ENCODE data around the gene DHRS7B.
A peak's percentile ranks its signal among the peaks of the same experiment; 100 is the strongest.
"Not testable (repeated sequence)": the region's sequence is repeated elsewhere in the genome, so short reads cannot be mapped to it uniquely, and the experiment has no call there.

DHRS7B gene

GRCh38 chr17:21108651-21109050 lies 18.1 kb upstream of the DHRS7B start:
- DNase-seq (ENCODE audit: low spot score) = no peak

- DNase-seq (ENCODE audit: low spot score) = no peak
Observed at GRCh38 chr17:21113049-21113690, 13.6 kb upstream of the DHRS7B start.

GRCh38 chr17:21113716-21114115 lies 13.0 kb upstream of the DHRS7B start:
- DNase-seq (ENCODE audit: low spot score) = no peak

GRCh38 chr17:21114791-21115190 lies 12.0 kb upstream of the DHRS7B start:
- DNase-seq (ENCODE audit: low spot score) = not testable (repeated sequence)

GRCh38 chr17:21119247-21119918 lies 7.4 kb upstream of the DHRS7B start:
- DNase-seq (ENCODE audit: low spot score) = peak; percentile 83

GRCh38 chr17:21119919-21120249 lies 6.9 kb upstream of the DHRS7B start:
- DNase-seq (ENCODE audit: low spot score) = no peak

GRCh38 chr17:21124086-21124485 lies 2.7 kb upstream of the DHRS7B start:
- no peak for DNase-seq (ENCODE audit: low spot score)

- DNase-seq (ENCODE audit: low spot score) = not testable (repeated sequence)
Observed at GRCh38 chr17:21124517-21124916, 2.2 kb upstream of the DHRS7B start.

GRCh38 chr17:21125862-21126261 lies 902 bp upstream of the DHRS7B start:
- no peak for DNase-seq (ENCODE audit: low spot score)

- no peak for DNase-seq (ENCODE audit: low spot score)
Observed at GRCh38 chr17:21127509-21128077, 829 bp downstream of the DHRS7B start.

- peak; percentile 44 for DNase-seq (ENCODE audit: low spot score)
Observed at GRCh38 chr17:21129023-21129681, 2.4 kb downstream of the DHRS7B start.

- no peak for DNase-seq (ENCODE audit: low spot score)
Observed at GRCh38 chr17:21131137-21131536, 4.4 kb downstream of the DHRS7B start.

- no peak for DNase-seq (ENCODE audit: low spot score)
Observed at GRCh38 chr17:21132428-21132827, 5.7 kb downstream of the DHRS7B start.

GRCh38 chr17:21134559-21134958 lies 7.8 kb downstream of the DHRS7B start:
- DNase-seq (ENCODE audit: low spot score) = no peak

GRCh38 chr17:21140911-21141310 lies 14.1 kb downstream of the DHRS7B start:
- DNase-seq (ENCODE audit: low spot score) = no peak

- DNase-seq (ENCODE audit: low spot score) = no peak
Observed at GRCh38 chr17:21141331-21141730, 14.6 kb downstream of the DHRS7B start.

GRCh38 chr17:21142065-21142464 lies 15.3 kb downstream of the DHRS7B start:
- not testable (repeated sequence) for DNase-seq (ENCODE audit: low spot score)

GRCh38 chr17:21143695-21144094 lies 16.9 kb downstream of the DHRS7B start:
- no peak for DNase-seq (ENCODE audit: low spot score)

GRCh38 chr17:21144299-21144698 lies 17.5 kb downstream of the DHRS7B start:
- DNase-seq (ENCODE audit: low spot score) = not testable (repeated sequence)

GRCh38 chr17:21146362-21147015 lies 19.7 kb downstream of the DHRS7B start:
- peak; percentile 18 for DNase-seq (ENCODE audit: low spot score)

GRCh38 chr17:21149621-21150020 lies 22.9 kb downstream of the DHRS7B start:
- no peak for DNase-seq (ENCODE audit: low spot score)

GRCh38 chr17:21152731-21153130 lies 26.0 kb downstream of the DHRS7B start:
- DNase-seq (ENCODE audit: low spot score) = no peak
